ENCODE results near the gene SPATA19.

SPATA19 gene

GRCh38 chr11:133796043-133796795, 49.1 kb downstream of the SPATA19 start:
- TF ChIP-seq CTCF (conservative IDR thresholded peaks at IDR 0.05; ENCODE audit: low read depth, low read length) = no peak
- no peak for DNase-seq (ENCODE audit: low read depth)

DNA sequence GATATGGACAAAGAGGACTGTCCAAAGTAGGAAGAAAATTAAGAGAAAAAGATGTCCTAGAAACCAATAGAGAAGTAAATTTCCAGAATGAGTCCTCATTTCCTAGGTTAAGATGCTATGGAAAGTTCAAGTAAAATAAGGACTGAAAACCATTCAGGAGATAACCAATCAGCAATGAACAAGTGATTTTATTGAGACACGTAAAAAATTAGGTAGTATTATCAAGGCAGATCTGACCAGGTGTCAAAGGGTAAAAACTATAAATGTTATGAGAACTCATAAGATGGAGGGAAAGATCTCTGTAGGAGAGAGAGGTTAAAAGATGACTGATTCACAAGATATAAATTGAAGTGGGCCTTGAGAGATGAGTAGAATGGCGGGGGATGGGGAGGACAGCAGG, 50.2 kb downstream of the SPATA19 start:
- no peak overlapping the region for H3K4me3 ChIP-seq (ENCODE audit: low read depth, low read length)
- DNase-seq (ENCODE audit: low read depth) = no peak
- no peak for TF ChIP-seq CTCF (conservative IDR thresholded peaks at IDR 0.05; ENCODE audit: low read depth, low read length)

More at GRCh38 chr11:133796043-133796795, 49.1 kb downstream of the SPATA19 start:
- H3K4me3 ChIP-seq (ENCODE audit: low read depth, low read length) = no peak overlapping the region

GRCh38 chr11:133794205-133794604, 51.1 kb downstream of the SPATA19 start:
- no peak for DNase-seq (ENCODE audit: low read depth)
- TF ChIP-seq CTCF (conservative IDR thresholded peaks at IDR 0.05; ENCODE audit: low read depth, low read length) = no peak
- H3K4me3 ChIP-seq (ENCODE audit: low read depth, low read length) = no peak overlapping the region

DNA sequence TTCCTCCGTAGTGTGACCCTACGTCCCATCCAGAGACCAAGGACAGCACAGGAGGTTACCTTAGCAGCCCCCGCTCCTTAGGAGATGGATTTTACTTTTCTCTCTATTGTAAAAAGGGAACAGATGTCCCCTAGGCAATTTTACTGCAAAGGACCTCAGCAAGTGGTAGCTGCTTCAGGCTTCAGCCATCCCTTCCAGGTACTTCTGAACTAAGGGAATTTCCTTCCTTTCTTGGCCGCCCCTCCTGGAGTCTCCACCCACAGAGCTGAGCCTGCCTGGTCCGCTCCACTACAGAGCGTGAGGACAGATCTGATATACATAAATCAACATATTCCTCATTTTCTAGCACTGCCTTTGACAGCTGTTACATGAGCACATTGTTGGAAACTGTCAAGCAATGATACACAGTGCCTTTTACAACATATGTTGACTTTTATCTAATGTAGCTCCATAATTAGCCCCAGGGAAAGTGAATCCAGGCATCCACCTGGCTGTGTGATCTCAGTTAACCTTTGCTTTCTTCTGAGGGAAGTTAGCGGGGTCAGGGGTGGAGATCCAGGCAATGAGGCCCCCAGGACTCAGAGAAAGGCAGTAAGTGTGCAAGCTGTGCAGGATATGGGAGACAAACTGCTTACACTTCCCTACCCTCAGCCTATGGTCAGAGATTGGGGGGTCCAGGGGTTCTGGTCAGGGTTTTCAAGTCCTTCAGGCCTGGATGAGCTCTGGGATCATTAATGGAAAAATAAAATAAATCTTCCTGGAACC, 51.9 kb downstream of the SPATA19 start:
- no peak overlapping the region for H3K4me3 ChIP-seq (ENCODE audit: low read depth, low read length)
- no peak for TF ChIP-seq CTCF (conservative IDR thresholded peaks at IDR 0.05; ENCODE audit: low read depth, low read length)
- DNase-seq (ENCODE audit: low read depth) = no peak

DNA sequence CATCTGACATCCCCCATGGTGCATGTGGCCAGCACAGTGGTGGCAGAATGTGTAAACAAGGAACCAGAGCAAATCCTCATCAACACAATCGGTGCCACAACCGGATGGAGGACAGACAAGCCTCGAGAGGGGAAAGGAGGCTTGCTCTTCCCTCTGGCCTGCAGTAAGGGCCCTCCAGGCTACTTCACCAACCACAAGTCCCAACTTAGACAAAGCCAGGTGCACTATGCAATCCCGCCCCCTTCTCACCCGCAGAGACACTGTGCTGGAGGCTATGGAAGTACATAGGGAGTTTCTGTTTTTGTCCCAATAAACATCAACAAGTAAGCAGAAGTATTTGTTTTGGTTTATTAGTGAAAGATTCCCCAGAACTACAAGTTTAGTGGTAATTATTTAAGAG, 54.3 kb downstream of the SPATA19 start:
- no peak overlapping the region for H3K4me3 ChIP-seq (ENCODE audit: low read depth, low read length)
- TF ChIP-seq CTCF (conservative IDR thresholded peaks at IDR 0.05; ENCODE audit: low read depth, low read length) = no peak
- DNase-seq (ENCODE audit: low read depth) = no peak

Measured in choroid plexus epithelial cell (primary cell).